HG03159 (cell line): ENCODE results near the gene TCF12.
"Not testable (repeated sequence)": the region's sequence is repeated elsewhere in the genome, so short reads cannot be mapped to it uniquely, and the experiment has no call there.

ENCODE experiments used
- ATAC-seq: cut with Tn5 transposase; IDR thresholded peaks from one replicate; pipeline ENCODE4 v1.9.1; 2021; ENCODE audit warnings: mild to moderate bottlenecking, moderate library complexity; ENCODE audit not compliant: unreplicated experiment

TCF12 gene

GRCh38 chr15:56973463-56973862, 55.0 kb downstream of the TCF12 start:
- ATAC-seq = no peak

- no peak for ATAC-seq
These were observed 58.8 kb downstream of the TCF12 start for GRCh38 chr15:56977232-56977631.

GRCh38 chr15:56978898-56979662, 60.6 kb downstream of the TCF12 start:
- ATAC-seq = no peak

- no peak for ATAC-seq
These were observed 62.0 kb downstream of the TCF12 start for GRCh38 chr15:56980473-56980872.

- no peak for ATAC-seq
These were observed 62.7 kb downstream of the TCF12 start for GRCh38 chr15:56981160-56981559.

- ATAC-seq = no peak
These were observed 64.5 kb downstream of the TCF12 start for GRCh38 chr15:56982987-56983386.

GRCh38 chr15:56984681-56985481, 66.4 kb downstream of the TCF12 start:
- no peak for ATAC-seq

GRCh38 chr15:56985856-56986255, 67.4 kb downstream of the TCF12 start:
- ATAC-seq = no peak

- ATAC-seq = no peak
These were observed 68.8 kb downstream of the TCF12 start for GRCh38 chr15:56987286-56987685.

- no peak for ATAC-seq
These were observed 69.8 kb downstream of the TCF12 start for GRCh38 chr15:56988219-56988618.

GRCh38 chr15:56989411-56989924, 71.0 kb downstream of the TCF12 start:
- ATAC-seq = no peak

- ATAC-seq = no peak
These were observed 72.6 kb downstream of the TCF12 start for GRCh38 chr15:56991017-56991416.

- ATAC-seq = no peak
These were observed 74.3 kb downstream of the TCF12 start for GRCh38 chr15:56992725-56993124.

GRCh38 chr15:56994280-56994679, 75.8 kb downstream of the TCF12 start:
- no peak for ATAC-seq

GRCh38 chr15:56996093-56996492, 77.6 kb downstream of the TCF12 start:
- no peak for ATAC-seq

- no peak for ATAC-seq
These were observed 78.5 kb downstream of the TCF12 start for GRCh38 chr15:56996746-56997470.

- no peak for ATAC-seq
These were observed 85.0 kb downstream of the TCF12 start for GRCh38 chr15:57003418-57003817.

- no peak for ATAC-seq
These were observed 86.8 kb downstream of the TCF12 start for GRCh38 chr15:57005244-57005643.

- ATAC-seq = not testable (repeated sequence)
These were observed 89.4 kb downstream of the TCF12 start for GRCh38 chr15:57007797-57008196.

- ATAC-seq = no peak
These were observed 92.3 kb downstream of the TCF12 start for GRCh38 chr15:57010724-57011123.

GRCh38 chr15:57012556-57012955, 94.1 kb downstream of the TCF12 start:
- ATAC-seq = no peak
